SK-N-SH (cell line): ENCODE data around the gene THADA.

ENCODE experiments used
- CTCF ChIP-seq: fragments of 200-600 bp; sonication (generic); IDR thresholded peaks from 2 replicates; pipeline ENCODE4 v1.6.1; 2017; ENCODE audit warnings: antibody characterized with exemption, mild to moderate bottlenecking, moderate library complexity
- ELF1 ChIP-seq: IDR thresholded peaks from 2 replicates; pipeline ENCODE4 v1.4.0; 2012
- EP300 ChIP-seq, 2 experiments: IDR thresholded peaks; 2 replicates each; pipeline versions ENCODE4 v1.4.0 to v1.6.1; 2012; ENCODE audit warnings: borderline replicate concordance in 1 of 2, low read depth in 1 of 2, low read length in 1 of 2
- FOXM1 ChIP-seq: IDR thresholded peaks from 2 replicates; pipeline ENCODE4 v1.4.0; 2012; ENCODE audit warnings: low read depth, mild to moderate bottlenecking
- JUND ChIP-seq: IDR thresholded peaks from 2 replicates; pipeline ENCODE4 v1.4.0; 2012
- MAX ChIP-seq: IDR thresholded peaks from 2 replicates; pipeline ENCODE4 v1.4.0; 2012; ENCODE audit warnings: low read depth
- MXI1 ChIP-seq: IDR thresholded peaks from 2 replicates; pipeline ENCODE4 v1.6.1; 2012; ENCODE audit warnings: mild to moderate bottlenecking, low read depth, low read length, improper control_type of control experiment
- NFIC ChIP-seq: IDR thresholded peaks from 2 replicates; pipeline ENCODE4 v1.4.0; 2012; ENCODE audit warnings: borderline replicate concordance
- POLR2AphosphoS5 ChIP-seq: IDR thresholded peaks from 2 replicates; pipeline ENCODE4 v1.6.1; 2012; ENCODE audit warnings: low read depth, low read length
- RCOR1 ChIP-seq: fragments of 150-350 bp; IDR thresholded peaks from 2 replicates; pipeline ENCODE4 v1.6.1; 2017; ENCODE audit warnings: antibody characterized with exemption, low read length
- RFX5 ChIP-seq: IDR thresholded peaks from 2 replicates; pipeline ENCODE4 v1.6.1; 2012; ENCODE audit warnings: mild to moderate bottlenecking, improper control_type of control experiment, low read length
- TCF12 ChIP-seq: IDR thresholded peaks from 2 replicates; pipeline ENCODE4 v1.4.0; 2012
- YY1 ChIP-seq: IDR thresholded peaks from 2 replicates; pipeline ENCODE4 v1.4.0; 2012; ENCODE audit warnings: low read depth, mild to moderate bottlenecking

GRCh38 chr2:43436431-43436830 lies 159.4 kb downstream of the THADA start:
- TF ChIP-seq POLR2AphosphoS5 = no peak
- TF ChIP-seq CTCF = no peak
- TF ChIP-seq RCOR1 = no peak
- TF ChIP-seq YY1 = no peak
- no peak for TF ChIP-seq TCF12
- TF ChIP-seq EP300 (IDR thresholded peaks at IDR 0.05; ENCODE audit: borderline replicate concordance in 1 of 2, low read depth in 1 of 2, low read length in 1 of 2) = no peak
- TF ChIP-seq MAX = no peak
- TF ChIP-seq RFX5 = no peak
- no peak for TF ChIP-seq FOXM1
- TF ChIP-seq JUND = no peak
- no peak for TF ChIP-seq NFIC
- no peak for TF ChIP-seq ELF1
- TF ChIP-seq MXI1 = no peak
